HG03060 (cell line): ENCODE measurements around the gene KDM3A.
"Not testable (repeated sequence)": the region's sequence is repeated elsewhere in the genome, so short reads cannot be mapped to it uniquely, and the experiment has no call there.

Experiments used
- ATAC-seq: cut with Tn5 transposase; IDR thresholded peaks from one replicate; pipeline ENCODE4 v1.9.1; 2021; ENCODE audit warnings: low read depth, moderate number of reproducible peaks; ENCODE audit not compliant: unreplicated experiment

The KDM3A gene

DNA sequence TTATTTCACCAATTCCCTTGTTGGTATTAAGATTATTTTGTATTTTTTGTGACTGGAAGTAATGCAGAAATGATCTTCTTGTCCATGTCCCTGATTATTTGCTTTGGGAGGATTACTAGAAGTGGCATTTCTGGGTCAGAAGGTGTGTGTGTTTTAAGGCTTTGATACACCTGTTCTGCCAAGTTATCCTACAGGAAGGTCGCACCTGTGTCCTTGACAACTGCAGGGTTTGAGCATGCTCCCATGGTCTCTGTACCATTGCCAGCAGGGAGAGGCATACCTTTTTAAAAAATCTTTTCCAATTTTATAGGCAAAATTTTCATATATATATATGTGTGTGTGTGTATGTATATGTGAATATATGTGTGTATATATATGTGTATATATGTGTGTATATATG, 29.7 kb downstream of the KDM3A start:
- ATAC-seq = no peak

DNA sequence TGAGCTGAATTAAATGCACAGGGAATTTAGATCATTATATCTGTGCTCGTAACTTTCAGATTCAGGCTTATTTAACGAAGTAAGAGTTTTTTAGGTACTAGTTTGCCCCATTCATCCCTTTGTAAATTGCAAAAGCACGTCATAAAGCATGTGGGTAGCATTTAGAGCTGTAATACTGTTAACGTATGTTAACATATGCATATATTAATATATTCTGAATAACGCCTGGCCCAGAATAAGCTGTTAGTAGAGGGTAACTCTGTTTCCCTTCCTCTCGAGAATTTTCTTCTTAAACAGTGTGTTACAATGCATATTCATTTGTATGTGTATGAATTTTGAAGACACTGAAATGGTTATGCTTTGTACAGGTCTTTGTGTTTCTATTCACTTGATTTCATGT, 30.5 kb downstream of the KDM3A start:
- ATAC-seq = no peak

DNA sequence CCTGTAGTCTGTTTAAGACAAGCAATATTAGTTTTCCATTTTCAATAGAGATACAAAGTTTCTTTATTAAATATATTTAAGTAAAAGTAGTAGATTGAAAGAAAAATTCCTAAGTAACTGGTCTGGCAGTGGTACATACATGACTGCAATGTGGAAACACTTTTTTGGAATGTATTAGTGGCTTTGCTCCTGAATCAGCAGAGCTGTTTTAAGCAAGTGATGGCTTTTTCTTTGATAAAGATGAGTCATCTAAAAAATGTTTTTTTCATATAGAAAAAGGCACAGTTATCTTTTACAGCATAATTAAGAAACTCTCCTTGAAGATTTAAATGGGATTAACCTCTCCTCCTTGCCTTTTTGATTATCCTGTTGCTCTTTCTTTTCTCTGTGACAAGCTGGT, 34.9 kb downstream of the KDM3A start:
- ATAC-seq = no peak

DNA sequence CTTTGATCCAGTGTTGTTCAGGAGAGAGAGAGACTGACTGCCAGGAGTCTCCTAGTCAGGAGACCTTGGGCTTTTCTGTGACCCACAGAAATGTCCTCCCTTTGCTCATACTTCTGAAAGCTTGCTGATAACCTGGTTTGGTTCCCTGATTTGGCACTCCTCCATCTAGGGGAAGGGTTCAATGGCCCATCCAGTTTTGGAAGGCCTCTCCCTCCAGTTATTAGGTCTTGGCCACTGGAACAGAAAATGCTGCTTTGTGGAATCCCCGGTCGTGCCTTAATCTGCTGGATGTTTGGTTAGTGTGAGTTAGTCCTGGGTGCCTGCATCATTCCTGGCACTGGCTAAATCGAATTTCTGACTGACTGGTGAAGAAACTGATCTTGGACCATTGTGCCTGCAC, 35.7 kb downstream of the KDM3A start:
- no peak for ATAC-seq

DNA sequence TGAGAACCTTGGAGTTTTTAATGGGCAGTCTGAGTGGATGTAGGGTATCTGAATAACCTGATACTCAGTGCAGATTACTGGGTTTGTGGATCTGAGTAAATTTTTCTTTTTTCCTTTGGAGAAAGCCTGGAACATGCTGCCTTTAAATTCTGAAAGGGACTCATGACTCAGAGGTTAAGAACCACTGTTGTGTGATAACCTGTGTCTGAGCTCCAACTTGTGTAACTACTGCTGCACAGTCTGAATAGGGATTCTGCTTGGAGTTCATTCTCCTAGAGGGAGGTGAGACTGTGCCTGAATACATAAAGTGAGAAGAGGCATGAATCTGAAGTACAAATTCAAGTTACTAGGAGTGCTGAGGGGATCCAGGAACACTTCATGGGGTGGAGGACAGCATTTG, 36.2 kb downstream of the KDM3A start:
- no peak for ATAC-seq

DNA sequence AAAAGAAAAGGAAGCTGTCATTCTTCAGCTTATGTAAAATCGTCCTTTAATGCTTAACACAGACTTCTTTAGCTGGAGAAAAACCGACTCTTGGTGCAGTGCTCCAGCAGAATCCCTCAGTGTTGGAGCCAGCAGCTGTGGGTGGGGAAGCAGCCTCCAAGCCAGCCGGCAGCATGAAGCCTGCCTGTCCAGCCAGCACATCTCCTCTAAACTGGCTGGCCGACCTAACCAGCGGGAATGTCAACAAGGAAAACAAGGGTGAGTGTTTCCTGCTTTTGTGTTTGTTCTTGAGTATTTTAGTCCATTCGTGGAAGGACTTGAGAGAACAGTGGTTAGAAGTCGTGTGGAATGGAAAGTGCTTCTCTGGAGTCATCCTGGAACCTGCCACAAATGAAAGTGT, 38.9 kb downstream of the KDM3A start:
- no peak for ATAC-seq

DNA sequence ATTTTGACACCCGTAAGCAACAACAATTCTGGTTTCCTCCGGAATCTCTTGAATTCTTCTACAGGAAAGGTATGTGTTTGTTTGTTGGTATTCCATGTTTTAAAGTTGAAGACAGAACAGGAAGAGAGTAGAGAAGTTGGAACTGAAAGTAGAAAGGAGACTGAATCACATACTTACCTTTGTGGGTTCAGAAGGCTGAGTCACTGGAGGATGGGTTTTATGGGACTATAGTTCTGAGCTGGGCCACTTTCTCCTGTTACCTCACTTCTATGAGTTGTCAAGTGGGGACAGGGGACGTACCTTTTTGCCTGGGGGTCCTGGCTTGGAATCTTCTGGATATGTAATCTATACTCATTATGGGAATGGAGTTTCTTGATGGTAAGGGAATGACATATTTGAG, 40.9 kb downstream of the KDM3A start:
- ATAC-seq = no peak

DNA sequence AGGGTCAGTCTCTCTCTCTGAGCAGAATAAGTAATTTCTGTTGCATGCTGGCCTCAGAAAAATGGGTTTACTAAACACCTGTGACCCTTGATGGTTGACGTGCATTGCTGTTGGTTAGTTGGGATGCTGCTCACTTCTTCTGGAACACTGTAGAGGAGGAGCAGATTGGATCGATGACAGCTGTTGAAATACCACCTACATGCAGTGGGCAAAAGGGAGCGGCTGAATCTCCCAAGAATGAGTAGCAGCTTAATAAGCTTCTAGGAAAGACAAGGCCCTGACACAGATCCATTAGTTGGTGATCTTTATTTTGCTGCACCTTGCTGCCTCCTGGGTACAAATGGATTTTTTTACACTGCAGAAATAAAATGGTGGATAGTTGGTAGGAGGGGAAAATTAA, 43.2 kb downstream of the KDM3A start:
- no peak for ATAC-seq

DNA sequence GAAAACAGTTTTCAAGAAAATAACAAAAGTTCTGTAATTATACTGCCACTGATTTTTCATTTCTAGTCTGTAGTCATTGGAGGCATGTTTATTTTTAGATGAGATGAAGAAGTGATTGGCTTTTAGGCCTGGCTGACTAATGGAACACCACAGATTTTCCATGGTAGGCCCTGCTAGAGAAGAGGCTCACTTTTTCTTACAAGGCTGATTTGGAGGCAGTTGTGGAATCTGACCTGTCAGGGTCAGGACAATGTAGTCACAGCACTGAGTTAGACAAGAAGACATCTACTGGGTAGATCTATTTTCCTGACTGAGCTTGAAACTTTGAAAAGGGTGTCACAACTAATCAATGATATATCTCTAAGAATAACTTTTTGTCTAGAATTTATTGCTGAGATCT, 43.9 kb downstream of the KDM3A start:
- no peak for ATAC-seq

DNA sequence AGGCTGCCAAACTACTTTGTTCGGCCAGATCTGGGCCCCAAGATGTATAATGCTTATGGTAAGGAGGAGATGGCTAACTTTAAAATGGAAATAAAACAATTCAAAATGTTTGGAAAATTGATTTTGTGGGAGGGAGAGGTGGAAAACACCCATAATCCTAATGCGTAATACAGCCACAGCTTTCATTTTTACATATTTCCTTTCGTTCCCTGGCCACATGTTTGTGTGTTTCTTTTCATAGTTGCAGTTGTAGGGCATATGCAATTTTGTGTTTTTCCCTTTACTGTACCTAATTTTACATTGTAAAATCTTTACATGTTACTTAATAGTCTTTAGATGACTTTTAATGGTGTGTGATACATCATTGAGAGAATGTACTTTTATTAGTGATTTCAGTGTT, 44.6 kb downstream of the KDM3A start:
- no peak for ATAC-seq

DNA sequence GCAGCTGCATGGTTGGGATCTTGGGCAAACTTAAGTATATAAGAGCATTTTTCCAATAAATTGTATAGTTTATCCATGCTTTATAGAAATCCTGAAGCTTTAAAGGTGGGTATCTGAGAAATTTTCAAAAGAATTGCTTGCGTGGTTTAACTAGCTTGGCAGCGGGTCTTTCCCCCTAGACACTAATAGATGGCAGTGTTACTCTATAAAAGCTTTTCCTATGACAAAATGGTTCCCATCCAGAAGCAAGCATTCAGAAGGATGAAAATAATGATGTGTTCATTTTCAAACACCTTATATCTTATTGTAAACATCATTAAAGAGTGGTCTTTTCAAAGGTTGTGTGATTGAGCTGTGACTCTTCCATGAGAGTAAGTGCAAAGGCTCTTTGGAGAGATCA, 45.9 kb downstream of the KDM3A start:
- no peak for ATAC-seq

DNA sequence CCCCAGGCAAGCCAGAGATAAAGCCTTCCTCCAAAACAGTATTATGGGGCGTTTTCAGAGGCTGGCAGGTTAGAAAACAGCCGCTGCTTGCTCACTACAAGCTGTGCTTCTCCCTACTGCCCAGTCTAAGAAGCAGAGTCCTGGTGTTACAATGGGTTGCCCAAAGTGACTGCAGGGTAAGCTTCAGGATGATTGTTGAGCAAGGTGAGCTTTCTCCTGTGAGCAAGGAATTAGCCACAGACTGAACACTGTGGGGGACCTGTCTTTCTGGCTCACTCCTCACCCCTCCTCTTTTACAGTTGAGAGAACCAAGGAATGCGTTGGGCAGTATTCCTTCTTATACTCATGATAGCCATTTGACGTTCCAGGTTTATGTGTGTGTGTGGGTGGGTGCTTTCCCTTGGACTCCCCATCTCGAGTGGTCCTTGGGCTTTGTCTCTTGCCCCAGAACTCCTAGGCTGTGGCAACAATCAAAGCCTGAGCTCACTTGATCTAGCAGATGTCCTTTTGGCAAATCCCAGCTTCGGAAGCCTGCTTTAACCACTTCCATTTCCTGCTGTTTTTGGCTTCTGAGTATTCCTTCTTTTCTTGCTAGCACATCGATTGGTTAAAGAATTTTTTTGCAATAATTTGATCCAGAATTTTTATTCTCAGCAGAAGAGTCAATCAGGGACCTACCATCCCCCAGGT, 47.5 kb downstream of the KDM3A start:
- ATAC-seq = no peak

DNA sequence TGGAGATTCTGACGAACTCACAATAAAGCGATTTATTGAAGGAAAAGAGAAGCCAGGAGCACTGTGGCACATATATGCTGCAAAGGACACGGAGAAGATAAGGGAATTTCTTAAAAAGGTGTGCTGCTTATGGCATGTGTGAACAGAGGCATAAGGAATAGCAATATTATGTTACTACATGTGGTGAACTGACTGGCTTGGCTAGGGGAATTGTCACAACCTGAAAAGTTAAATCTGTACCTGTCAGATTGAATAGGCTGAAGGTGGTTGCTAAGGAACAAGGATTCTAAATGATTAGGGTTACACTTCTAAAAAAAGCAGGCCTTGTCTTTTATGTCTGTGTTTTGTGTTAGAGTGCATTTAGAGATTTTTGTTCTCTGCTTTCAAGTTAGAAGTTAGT, 48.4 kb downstream of the KDM3A start:
- ATAC-seq = no peak

DNA sequence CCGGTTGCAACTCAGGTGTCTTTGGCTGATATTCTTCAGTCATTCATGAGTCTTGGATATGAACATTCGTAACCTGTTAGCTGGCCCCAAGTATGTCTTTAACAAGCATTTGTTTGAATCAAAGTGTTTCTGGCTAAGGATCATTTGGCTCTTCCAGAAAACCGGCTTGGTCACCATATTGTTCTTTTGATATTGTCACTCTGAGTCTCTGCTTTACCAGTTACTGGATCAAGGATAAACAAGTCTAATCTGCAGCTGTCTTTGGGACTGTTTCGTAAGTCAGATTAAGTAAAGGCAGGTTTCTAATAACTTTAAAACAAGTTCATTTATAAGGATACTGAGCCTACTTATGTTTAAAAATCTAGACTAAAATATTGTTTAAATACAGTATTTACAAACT, 49.1 kb downstream of the KDM3A start:
- ATAC-seq = no peak

DNA sequence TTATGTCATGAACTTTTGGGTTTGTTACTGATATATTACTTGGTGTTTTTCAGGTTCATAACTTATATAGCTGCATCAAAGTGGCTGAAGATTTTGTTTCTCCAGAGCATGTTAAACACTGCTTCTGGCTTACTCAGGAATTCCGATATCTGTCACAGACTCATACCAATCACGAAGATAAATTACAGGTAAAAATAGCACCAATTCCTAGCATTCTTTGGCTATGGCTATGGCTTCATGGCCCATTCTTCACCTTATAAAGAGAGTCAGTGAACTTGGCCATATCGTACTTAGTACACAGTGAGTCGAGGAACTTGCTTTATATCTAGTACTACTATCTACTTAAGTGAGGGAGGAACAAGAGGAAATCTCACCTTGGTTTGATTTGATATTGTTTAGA, 49.9 kb downstream of the KDM3A start:
- ATAC-seq = no peak

DNA sequence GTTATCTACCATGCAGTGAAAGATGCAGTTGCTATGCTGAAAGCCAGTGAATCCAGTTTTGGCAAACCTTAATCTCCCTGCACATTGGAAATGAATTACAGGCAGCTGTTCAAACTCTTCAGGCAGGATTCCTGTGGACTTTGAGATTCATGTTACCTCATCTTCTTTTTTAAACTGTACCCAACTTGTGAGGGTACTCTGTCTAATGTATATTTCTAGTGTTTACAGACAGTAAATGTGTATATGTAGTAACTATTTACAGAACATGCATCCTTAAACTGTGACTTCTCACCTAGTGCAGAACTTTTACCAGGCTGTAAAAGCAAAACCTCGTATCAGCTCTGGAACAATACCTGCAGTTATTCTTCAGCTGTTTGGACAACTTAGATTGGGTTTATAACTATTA, 50.9 kb downstream of the KDM3A start:
- ATAC-seq = no peak

DNA sequence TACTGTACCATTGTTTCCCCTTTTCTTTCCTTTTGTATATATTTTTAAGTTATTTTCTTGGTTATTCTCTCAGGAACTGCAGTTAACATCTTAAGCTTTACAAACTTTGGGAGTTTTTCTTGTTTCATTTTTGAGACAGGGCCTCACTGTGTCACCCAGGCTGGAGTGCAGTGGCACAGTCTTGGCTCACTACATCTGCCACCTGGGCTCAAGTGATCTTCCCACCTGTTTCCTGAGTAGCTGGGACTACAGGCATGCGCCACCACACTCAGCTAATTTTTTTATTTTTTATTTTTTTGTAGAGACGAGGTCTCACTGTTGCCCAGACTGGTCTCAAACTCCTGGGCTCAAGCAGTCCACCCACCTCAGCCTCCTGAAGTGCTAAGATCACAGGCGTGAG, 55.2 kb downstream of the KDM3A start:
- not testable (repeated sequence) for ATAC-seq

DNA sequence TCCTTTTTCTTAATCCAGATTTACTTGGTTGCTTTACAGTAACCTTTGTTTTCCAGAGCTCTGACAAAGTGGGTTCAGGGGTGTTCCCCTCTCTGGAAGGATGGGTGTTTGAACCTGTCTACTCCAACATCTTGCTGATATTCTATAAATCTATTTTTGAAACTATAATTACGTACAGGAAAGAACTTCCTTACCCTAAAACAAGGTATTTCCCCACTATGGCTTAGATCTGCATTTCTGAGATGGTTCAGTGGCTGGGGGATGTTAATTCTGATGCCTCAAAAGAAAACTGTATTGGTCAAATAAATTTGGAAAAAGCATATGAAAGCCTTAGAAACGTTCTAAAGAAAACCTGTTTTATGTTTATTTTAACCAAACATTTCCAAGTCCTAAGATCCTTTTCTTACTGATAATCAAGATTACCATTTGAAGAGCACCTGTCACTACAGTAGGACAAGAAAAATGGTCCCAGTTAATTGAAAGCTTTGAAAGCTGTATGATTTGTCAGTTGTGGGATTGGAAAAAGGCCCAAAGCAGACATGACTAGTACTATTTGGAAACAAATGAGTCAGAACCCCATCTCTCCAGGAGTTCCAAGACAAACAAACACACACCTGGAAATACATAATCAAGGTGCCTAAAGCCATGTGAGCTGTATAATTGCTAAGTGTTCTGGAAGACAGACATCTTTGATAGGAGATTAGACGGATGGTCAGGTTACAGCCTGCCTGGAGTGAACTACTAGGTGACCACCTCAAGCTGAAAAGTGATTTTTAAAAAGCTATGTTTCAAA, 57.5 kb downstream of the KDM3A start:
- no peak for ATAC-seq

DNA sequence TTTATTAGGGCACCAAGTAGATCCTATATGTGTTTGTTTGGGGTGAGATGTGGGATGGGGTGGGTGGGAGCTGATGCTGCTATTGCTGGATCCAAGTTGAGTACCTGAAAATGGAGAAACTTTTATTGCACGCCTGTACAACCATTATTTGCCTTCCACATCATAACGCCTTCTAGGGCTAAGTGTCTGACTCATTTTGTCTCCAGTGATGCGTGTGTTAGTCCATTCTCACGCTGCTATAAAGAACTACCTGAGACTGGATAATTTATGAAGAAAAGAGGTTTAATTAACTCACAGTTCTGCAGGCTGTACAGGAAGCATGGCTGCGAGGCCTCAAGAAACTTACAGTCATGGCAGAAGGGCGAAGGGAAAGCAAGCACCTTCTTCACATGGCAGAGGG, 58.2 kb downstream of the KDM3A start:
- ATAC-seq = no peak

DNA sequence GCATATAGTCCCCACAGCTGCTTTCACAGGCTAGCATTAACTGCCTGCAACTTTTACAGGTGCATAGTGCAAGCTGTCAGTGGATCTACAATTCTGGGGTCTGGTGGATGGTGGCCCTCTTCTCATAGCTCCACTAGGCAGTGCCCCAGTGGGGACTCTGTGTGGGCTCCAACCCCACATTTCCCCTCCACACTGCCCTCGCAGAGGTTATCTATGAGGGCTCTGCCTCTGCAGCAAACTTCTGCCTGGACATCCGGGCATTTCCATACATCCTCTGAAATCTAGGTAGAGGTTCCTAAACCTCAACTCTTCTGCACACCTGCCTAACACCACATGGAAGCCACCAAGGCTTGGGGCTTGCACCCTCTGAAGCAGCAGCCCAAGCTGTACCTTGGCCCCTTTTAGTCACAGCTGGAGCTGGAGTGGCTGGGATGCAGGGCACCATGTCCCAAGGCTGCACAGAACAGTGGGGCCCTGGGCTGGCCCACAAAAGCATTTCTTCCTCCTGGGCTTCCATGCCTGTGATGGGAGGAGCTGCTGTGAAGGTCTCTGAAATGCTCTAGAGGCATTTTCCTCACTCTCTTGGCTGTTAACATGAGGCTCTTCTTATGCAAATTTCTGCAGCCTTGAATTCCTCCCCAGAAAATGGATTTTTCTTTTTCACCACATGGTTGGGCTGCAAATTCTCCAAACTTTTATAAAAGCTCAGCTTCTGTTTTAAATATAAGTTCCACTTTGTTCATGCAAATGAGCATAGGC, 59.3 kb downstream of the KDM3A start:
- ATAC-seq = no peak

DNA sequence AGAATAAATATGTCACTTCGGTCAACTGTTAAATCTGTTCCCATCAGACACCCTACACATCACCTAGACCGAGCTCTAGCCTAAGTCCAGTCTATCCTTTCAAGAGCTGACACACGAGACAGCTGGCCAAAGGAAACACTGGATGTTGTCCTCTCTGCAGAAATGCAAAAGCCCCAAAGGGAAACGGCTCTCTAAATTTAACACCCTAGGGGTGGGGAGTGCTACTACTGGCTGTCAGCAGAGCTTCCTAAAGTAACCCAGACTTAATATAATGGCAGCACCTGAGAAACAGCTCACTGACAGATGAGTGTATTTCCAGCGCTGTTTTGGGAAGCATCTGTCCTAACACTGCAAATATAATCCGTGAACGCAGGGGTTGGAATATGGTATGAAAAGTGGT, 66.4 kb downstream of the KDM3A start:
- no peak for ATAC-seq
